Spleen (tissue), 7 donors: ENCODE data around the gene RSPO4.

ENCODE experiments used
- POLR2A ChIP-seq, 3 donors: fragments of 450-650 bp; IDR thresholded peaks; one replicate each; pipeline ENCODE4 v1.5.1; 2017; ENCODE audit warnings: antibody characterized with exemption in 3 of 3, mild to moderate bottlenecking in 1 of 3
- POLR2AphosphoS5 ChIP-seq, 3 donors: sonication (generic); formaldehyde crosslinking; IDR thresholded peaks; one replicate each; pipeline ENCODE4 v1.5.1; 2017; ENCODE audit warnings: antibody characterized with exemption in 3 of 3
- TF ChIP-seq, protein P1 (sequence below), 11 experiments: fragments of 200-600 bp in 7 of 11; fragments of 450-650 bp in 4 of 11; sonication (generic) in 4 of 11; IDR thresholded peaks in 8 of 11; conservative IDR thresholded peaks in 3 of 11; 1 replicate in 7 of 11; 2 replicates in 4 of 11; pipeline versions ENCODE4 v1.4.0 to v1.8.0; 2016 to 2021; ENCODE audit warnings: antibody characterized with exemption in 11 of 11, inconsistent platforms in 4 of 11, mild to moderate bottlenecking in 1 of 11
- donor health status: DM: no; HTN: no; CAD: no; lungs with moderate emphysema.
- donor health status: DM: no; HTN: no; CAD: no.
- donor health status: DM: no; HTN: no; CAD: no.

DNA sequence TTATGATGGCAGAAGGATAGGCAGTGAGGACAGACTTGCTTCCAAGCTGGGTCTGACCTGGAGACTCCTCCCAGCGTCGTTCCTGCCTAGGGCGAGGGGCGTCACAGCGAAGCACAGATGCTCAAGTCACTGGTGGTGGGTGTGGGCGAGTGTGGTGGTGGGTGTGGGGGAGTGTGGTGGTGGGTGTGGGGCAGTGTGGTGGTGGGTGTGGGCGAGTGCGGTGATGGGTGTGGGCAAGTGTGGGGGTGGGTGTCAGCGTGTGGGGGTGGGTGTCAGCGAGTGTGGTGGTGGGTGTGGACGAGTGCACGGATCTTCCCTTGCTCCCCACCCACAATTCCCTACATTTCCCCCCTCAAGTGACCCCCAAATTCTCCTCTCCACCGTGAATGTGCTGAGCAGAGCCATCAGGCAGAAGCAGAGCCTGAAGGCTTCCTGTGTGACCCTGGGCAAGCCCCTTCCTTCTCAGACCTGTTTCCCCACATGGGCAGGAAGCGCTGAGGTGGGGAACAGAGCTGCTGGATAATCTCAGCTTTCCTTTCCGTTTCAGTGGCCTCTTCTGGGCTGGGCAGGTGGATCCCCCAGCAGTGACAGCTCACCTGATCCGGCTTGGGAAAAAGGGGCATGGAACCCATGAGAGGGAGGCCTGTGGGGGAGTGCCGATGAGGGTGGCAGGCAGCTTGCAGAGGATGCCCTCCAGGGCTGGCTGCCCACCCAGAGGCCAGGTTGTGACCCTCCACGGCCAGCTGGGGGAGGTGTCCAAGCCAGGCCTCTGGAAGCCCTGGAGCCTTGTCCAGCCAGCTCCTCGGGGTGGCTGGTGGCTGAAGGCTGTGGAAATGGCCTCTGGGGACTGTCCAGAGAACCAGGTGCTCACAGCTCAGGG is 42.9 kb downstream of the RSPO4 start:
- no peak for TF ChIP-seq POLR2A (IDR thresholded peaks at IDR 0.05)
- TF ChIP-seq, protein P1, sequence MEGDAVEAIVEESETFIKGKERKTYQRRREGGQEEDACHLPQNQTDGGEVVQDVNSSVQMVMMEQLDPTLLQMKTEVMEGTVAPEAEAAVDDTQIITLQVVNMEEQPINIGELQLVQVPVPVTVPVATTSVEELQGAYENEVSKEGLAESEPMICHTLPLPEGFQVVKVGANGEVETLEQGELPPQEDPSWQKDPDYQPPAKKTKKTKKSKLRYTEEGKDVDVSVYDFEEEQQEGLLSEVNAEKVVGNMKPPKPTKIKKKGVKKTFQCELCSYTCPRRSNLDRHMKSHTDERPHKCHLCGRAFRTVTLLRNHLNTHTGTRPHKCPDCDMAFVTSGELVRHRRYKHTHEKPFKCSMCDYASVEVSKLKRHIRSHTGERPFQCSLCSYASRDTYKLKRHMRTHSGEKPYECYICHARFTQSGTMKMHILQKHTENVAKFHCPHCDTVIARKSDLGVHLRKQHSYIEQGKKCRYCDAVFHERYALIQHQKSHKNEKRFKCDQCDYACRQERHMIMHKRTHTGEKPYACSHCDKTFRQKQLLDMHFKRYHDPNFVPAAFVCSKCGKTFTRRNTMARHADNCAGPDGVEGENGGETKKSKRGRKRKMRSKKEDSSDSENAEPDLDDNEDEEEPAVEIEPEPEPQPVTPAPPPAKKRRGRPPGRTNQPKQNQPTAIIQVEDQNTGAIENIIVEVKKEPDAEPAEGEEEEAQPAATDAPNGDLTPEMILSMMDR (IDR thresholded peaks at IDR 0.05 in 8 of 11, conservative IDR thresholded peaks at IDR 0.05 in 3 of 11), result no peak
- TF ChIP-seq POLR2AphosphoS5 (IDR thresholded peaks at IDR 0.05), result no peak
